ENCODE measurements around the gene PRKAR1B.

The PRKAR1B gene

GRCh38 chr7:572416-573268, 154.4 kb downstream of the PRKAR1B start:
- no peak for DNase-seq (ENCODE audit: low read depth in 2 of 2)

GRCh38 chr7:571718-572415, 155.2 kb downstream of the PRKAR1B start:
- DNase-seq (ENCODE audit: low read depth in 2 of 2) = no peak

- no peak for DNase-seq (ENCODE audit: low read depth in 2 of 2)
Observed at GRCh38 chr7:571096-571717, 155.9 kb downstream of the PRKAR1B start.

- DNase-seq (ENCODE audit: low read depth in 2 of 2) = no peak
Observed at GRCh38 chr7:570801-571070, 156.3 kb downstream of the PRKAR1B start.

- DNase-seq (ENCODE audit: low read depth in 2 of 2) = no peak
Observed at GRCh38 chr7:569996-570800, 156.9 kb downstream of the PRKAR1B start.

- DNase-seq (ENCODE audit: low read depth in 2 of 2) = no peak
Observed at GRCh38 chr7:569071-569855, 157.8 kb downstream of the PRKAR1B start.

GRCh38 chr7:568031-568951, 158.8 kb downstream of the PRKAR1B start:
- DNase-seq (ENCODE audit: low read depth in 2 of 2) = no peak

GRCh38 chr7:567305-567883, 159.7 kb downstream of the PRKAR1B start:
- DNase-seq (ENCODE audit: low read depth in 2 of 2) = no peak

- no peak for DNase-seq (ENCODE audit: low read depth in 2 of 2)
Observed at GRCh38 chr7:566100-566499, 161.0 kb downstream of the PRKAR1B start.

- DNase-seq (ENCODE audit: low read depth in 2 of 2) = no peak
Observed at GRCh38 chr7:564176-564865, 162.8 kb downstream of the PRKAR1B start.

- DNase-seq (ENCODE audit: low read depth in 2 of 2) = no peak
Observed at GRCh38 chr7:563629-564170, 163.4 kb downstream of the PRKAR1B start.

GRCh38 chr7:562789-563628, 164.1 kb downstream of the PRKAR1B start:
- DNase-seq (ENCODE audit: low read depth in 2 of 2) = no peak

- DNase-seq (ENCODE audit: low read depth in 2 of 2) = no peak
Observed at GRCh38 chr7:562374-562675, 164.8 kb downstream of the PRKAR1B start.

- DNase-seq (ENCODE audit: low read depth in 2 of 2) = no peak
Observed at GRCh38 chr7:561631-562373, 165.3 kb downstream of the PRKAR1B start.

- no peak for DNase-seq (ENCODE audit: low read depth in 2 of 2)
Observed at GRCh38 chr7:560966-561630, 166.0 kb downstream of the PRKAR1B start.

- no peak for DNase-seq (ENCODE audit: low read depth in 2 of 2)
Observed at GRCh38 chr7:559396-559705, 167.7 kb downstream of the PRKAR1B start.

- no peak for DNase-seq (ENCODE audit: low read depth in 2 of 2)
Observed at GRCh38 chr7:557558-557881, 169.6 kb downstream of the PRKAR1B start.

Data from stimulated activated CD4-positive, alpha-beta T cell treated with anti-CD3 and anti-CD28 coated beads, Interleukin-1b, Interleukin-23, amount 100 ng/mL, for 4 hours (primary cell).